Neural cell (in vitro differentiated cells): ENCODE measurements around the gene FAM167B.

Experiments used
- CTCF ChIP-seq: fragments of 450-650 bp; IDR thresholded peaks from 2 replicates; pipeline ENCODE4 v1.5.1; 2014; ENCODE audit warnings: antibody characterized with exemption, mild to moderate bottlenecking, moderate library complexity; ENCODE audit not compliant: poor library complexity, severe bottlenecking
- EZH2 ChIP-seq: fragments of 200-600, 300-800 bp; shearing (Covaris generic), sonication (generic); IDR thresholded peaks from 2 replicates; pipeline ENCODE4 v1.6.1; 2014; ENCODE audit warnings: antibody characterized with exemption, low read length, borderline replicate concordance, mild to moderate bottlenecking; ENCODE audit not compliant: insufficient read depth, poor library complexity, severe bottlenecking
- MXI1 ChIP-seq: fragments of 450-650 bp; conservative IDR thresholded peaks from 2 replicates; pipeline ENCODE4 v1.6.1; 2014; ENCODE audit warnings: antibody characterized with exemption, mild to moderate bottlenecking; ENCODE audit not compliant: poor library complexity, severe bottlenecking
- POLR2AphosphoS5 ChIP-seq: IDR thresholded peaks from 2 replicates; pipeline ENCODE4 v1.6.1; 2012
- RAD21 ChIP-seq: fragments of 450-650 bp; conservative IDR thresholded peaks from 2 replicates; pipeline ENCODE4 v1.6.1; 2014; ENCODE audit warnings: antibody characterized with exemption, mild to moderate bottlenecking, moderate library complexity
- REST ChIP-seq: IDR thresholded peaks from 2 replicates; pipeline ENCODE4 v1.6.1; 2012; ENCODE audit warnings: borderline replicate concordance
- SMC3 ChIP-seq: fragments of 450-650 bp; conservative IDR thresholded peaks from 2 replicates; pipeline ENCODE4 v1.6.1; 2014; ENCODE audit warnings: antibody characterized with exemption, mild to moderate bottlenecking, moderate library complexity; ENCODE audit not compliant: poor library complexity
- TAF1 ChIP-seq: IDR thresholded peaks from 2 replicates; pipeline ENCODE4 v1.6.1; 2012; ENCODE audit warnings: low read depth

GRCh38 chr1:32204943-32205361 is 42.1 kb upstream of the FAM167B start:
- no peak for TF ChIP-seq CTCF
- no peak for TF ChIP-seq EZH2
- no peak for TF ChIP-seq REST
- TF ChIP-seq POLR2AphosphoS5 = no peak
- no peak for TF ChIP-seq SMC3
- TF ChIP-seq TAF1 = no peak
- TF ChIP-seq MXI1 = no peak
- TF ChIP-seq RAD21 = no peak
